Adrenal gland (tissue), 12 donors: ENCODE results near the gene MPPED1. TPM values are rescaled to one million over a fixed set of nuclear protein-coding genes. Genes with fewer than 3 reads are reported as not detected.
A peak's percentile ranks its signal among the peaks of the same experiment; 100 is the strongest.

Experiments used
- DNase-seq, 7 donors: peaks; one replicate each; pipeline ENCODE4 v3.0.0-alpha.2; 2019 to 2020
- H3K27ac ChIP-seq, 5 donors: fragments of 200-600 bp; sonication (generic) in 4 of 5; 1 replicate in 3 of 5; 2 replicates in 2 of 5; pipeline versions ENCODE4 v1.5.1 to v1.8.0; 2016 to 2020; ENCODE audit warnings: mild to moderate bottlenecking in 1 of 5
- H3K27me3 ChIP-seq: fragments of 200-600 bp; 2 replicates; pipeline ENCODE4 v1.8.0; 2021
- H3K36me3 ChIP-seq, 2 donors: fragments of 200-600 bp; replicated peaks in 1 of 2; 1 replicate in 1 of 2; 2 replicates in 1 of 2; pipeline versions ENCODE4 v1.5.1 to v1.8.0; 2018 to 2022
- H3K4me1 ChIP-seq, 2 donors: fragments of 200-600 bp; replicated peaks in 1 of 2; 1 replicate in 1 of 2; 2 replicates in 1 of 2; pipeline versions ENCODE4 v1.5.1 to v1.8.0; 2018 to 2021
- H3K4me3 ChIP-seq, 4 donors: fragments of 200-600 bp; sonication (generic) in 3 of 4; one replicate each; pipeline ENCODE4 v1.5.1; 2016 to 2018
- H3K9me3 ChIP-seq, 3 donors: fragments of 200-600 bp; sonication (generic) in 1 of 3; replicated peaks in 1 of 3; 1 replicate in 2 of 3; 2 replicates in 1 of 3; pipeline versions ENCODE4 v1.5.1 to v1.8.0; 2016 to 2021
- CTCF ChIP-seq, 6 experiments: fragments of 450-650 bp in 4 of 6; fragments of 200-600 bp in 2 of 6; sonication (generic) in 1 of 6; IDR thresholded peaks; 1 replicate in 5 of 6; 2 replicates in 1 of 6; pipeline versions ENCODE4 v1.5.1 to v1.8.0; 2016 to 2021; ENCODE audit warnings: antibody characterized with exemption in 6 of 6, mild to moderate bottlenecking in 2 of 6, moderate library complexity in 1 of 6
- POLR2A ChIP-seq, 2 donors: fragments of 450-650 bp; IDR thresholded peaks; one replicate each; pipeline ENCODE4 v1.6.1; 2017; ENCODE audit warnings: antibody characterized with exemption in 2 of 2, mild to moderate bottlenecking in 2 of 2, moderate library complexity in 1 of 2
- WGBS, 4 donors: extraction: QIAGEN DNeasy Blood & Tissue Kit in 2 of 4; methylation state at CpG; one replicate each; pipeline versions ENCODE4 v1.1.5 to v1.1.7; 2013 to 2017; 5-methylcytosine and 5-hydroxymethylcytosine counted together
- intact Hi-C, 2 donors: fragments of 100-400 bp; cut with DNase I; formaldehyde crosslinking; loops; one replicate each; pipeline versions ENCODE4 v1.14.1 to v1.15.0; 2022 to 2023
- polyA plus RNA-seq, 3 donors: library from polyadenylated mRNA; stranded (reverse); fragments of 200-250 nt in 2 of 3; fragments of 350-450 nt in 1 of 3; fragmentation: Illumina TruSeq in 1 of 3; extraction: RNeasy Lipid Tissue Mini Kit (QIAGEN cat#74804) in 1 of 3; gene quantifications; one replicate each; pipeline ENCODE4 v1.2.3, GENCODE V29; 2013 to 2014
- total RNA-seq, 9 donors: library from RNA; depleted of rRNA in 4 of 9; stranded (reverse); fragments of >200 nt in 4 of 9; fragments of 120-200 nt in 1 of 9; fragmentation: NEBNext Ultra II Directional in 1 of 9; extraction: Animal tissue kit (Norgen Biotek cat#: 25700) in 1 of 9; gene quantifications; one replicate each; pipeline versions ENCODE4 v1.1.0 to v1.2.4, GENCODE V29; 2013 to 2023
- donor health status: healthy with polysubstance abuse.
- donor health status: Bipolar disorder and iron deficiency.
- donor health status: DM: yes; HTN: yes; CAD: no.
- donor health status: DM: no; HTN: no; CAD: no.
- donor health status: DM: no; HTN: no; CAD: no.
- donor health status: DM: yes; HTN: yes; CAD: no.

Gene MPPED1
- total and polyA plus RNA-seq, 12 donors: 0.07 to 0.44 (median 0.11) TPM; not detected in 8

- WGBS, 4 donors: 78 to 92% (median 82%) methylated on average over 10 to 11 of the region's 11 CpGs
- peak in 1 of 7 donors; percentile 18 for DNase-seq
These were observed 144.0 kb downstream of the MPPED1 start for GRCh38 chr22:43555561-43556515.

More at GRCh38 chr22:43555561-43556515, 144.0 kb downstream of the MPPED1 start:
- Histone ChIP-seq H3K4me3 (no peak overlapping the region), H3K36me3 (no peaks in the 10 kb centered on the region), H3K9me3 (peaks cover 0 to 3% (median 0%) of the 10 kb centered on the region in 3 donors), H3K4me1 (no peaks in the 10 kb centered on the region), H3K27me3 (no peaks in the 10 kb centered on the region), H3K27ac (no peak overlapping the region)
- TF ChIP-seq CTCF (IDR thresholded peaks at IDR 0.05): no peak
- TF ChIP-seq POLR2A (IDR thresholded peaks at IDR 0.05): no peak
- intact Hi-C loops: no loop called here

Other genes starting within 250 kb of the MPPED1 start
- gene TTLL12, start 224.9 kb upstream of the MPPED1 start, total RNA-seq: 10 to 100 TPM; 36.5 to 85.2 (median 67.2) TPM
- 10 to 100 TPM; 22.6 to 40.0 (median 22.8) TPM for gene TTLL12, start 224.9 kb upstream of the MPPED1 start, polyA plus RNA-seq
- gene SCUBE1, start 68.6 kb upstream of the MPPED1 start, total RNA-seq: 10 to 100 TPM in 6 of 9 donors, 1 to 10 TPM in 3; 1.4 to 34.0 (median 11.2) TPM
- gene SCUBE1, start 68.6 kb upstream of the MPPED1 start, polyA plus RNA-seq: 1 to 10 TPM; 2.7 to 5.3 (median 4.2) TPM